NT2/D1 (cell line): ENCODE results near the gene ANKAR.

ENCODE experiments used
- YY1 ChIP-seq: IDR thresholded peaks from 2 replicates; pipeline ENCODE4 v1.6.1; 2011; ENCODE audit not compliant: insufficient read length, insufficient read depth
- ZNF274 ChIP-seq: IDR thresholded peaks from 2 replicates; pipeline ENCODE4 v1.6.1; 2011; ENCODE audit warnings: mild to moderate bottlenecking, low read depth, low read length

GRCh38 chr2:189635353-189635752 lies 39.1 kb upstream of the ANKAR start:
- TF ChIP-seq ZNF274 (no peak), YY1 (no peak)
